Upper lobe of right lung (tissue), 1 donor: Measurements from ENCODE around the gene CHMP4A. TPM values are rescaled to one million over a fixed set of nuclear protein-coding genes. Genes with fewer than 3 reads are reported as not detected.

Source experiments
- ATAC-seq: fragments of 200-7000 bp; cut with Tn5 transposase; one replicate; pipeline ENCODE4 v1.9.1; 2020; ENCODE audit warnings: mild to moderate bottlenecking, moderate library complexity
- DNase-seq: peaks from one replicate; pipeline ENCODE4 v3.0.0-alpha.2; 2020
- H3K27ac ChIP-seq: fragments of 200-600 bp; one replicate; pipeline ENCODE4 v1.8.0; 2022
- H3K27me3 ChIP-seq: fragments of 200-600 bp; one replicate; pipeline ENCODE4 v1.8.0; 2022; ENCODE audit warnings: mild to moderate bottlenecking
- H3K36me3 ChIP-seq: fragments of 200-600 bp; one replicate; pipeline ENCODE4 v1.8.0; 2022
- H3K4me1 ChIP-seq: fragments of 200-600 bp; one replicate; pipeline ENCODE4 v1.8.0; 2022
- H3K4me3 ChIP-seq: fragments of 200-600 bp; one replicate; pipeline ENCODE4 v1.8.0; 2022; ENCODE audit warnings: mild to moderate bottlenecking
- H3K9me3 ChIP-seq: fragments of 200-600 bp; one replicate; pipeline ENCODE4 v1.8.0; 2022
- intact Hi-C: fragments of 100-400 bp; cut with DNase I; formaldehyde crosslinking; loops from one replicate; pipeline ENCODE4 v1.11.0; 2022
- total RNA-seq: library from RNA; stranded (reverse); fragmentation: NEBNext Ultra II Directional; extraction: Animal tissue kit (Norgen Biotek cat#: 25700); gene quantifications from one replicate; pipeline ENCODE4 v1.2.1, GENCODE V29; 2021
- TF ChIP-seq, protein P1 (sequence below): fragments of 200-600 bp; IDR thresholded peaks from one replicate; pipeline ENCODE4 v1.8.0; 2022; ENCODE audit warnings: antibody characterized with exemption
- donor health status: DM: no; HTN: yes; CAD: no; lungs with severe emphysema.

The CHMP4A gene
- total RNA-seq, 1 donor from 2014 or later: 48.0 TPM

- intact Hi-C loops: no loop called here
- H3K4me3 ChIP-seq: peak overlapping the region; percentile 64
- ATAC-seq (peak; percentile 1), DNase-seq (no peak)
- H3K36me3 ChIP-seq: peaks cover 74% of the 10 kb centered on the region
- TF ChIP-seq, protein P1, sequence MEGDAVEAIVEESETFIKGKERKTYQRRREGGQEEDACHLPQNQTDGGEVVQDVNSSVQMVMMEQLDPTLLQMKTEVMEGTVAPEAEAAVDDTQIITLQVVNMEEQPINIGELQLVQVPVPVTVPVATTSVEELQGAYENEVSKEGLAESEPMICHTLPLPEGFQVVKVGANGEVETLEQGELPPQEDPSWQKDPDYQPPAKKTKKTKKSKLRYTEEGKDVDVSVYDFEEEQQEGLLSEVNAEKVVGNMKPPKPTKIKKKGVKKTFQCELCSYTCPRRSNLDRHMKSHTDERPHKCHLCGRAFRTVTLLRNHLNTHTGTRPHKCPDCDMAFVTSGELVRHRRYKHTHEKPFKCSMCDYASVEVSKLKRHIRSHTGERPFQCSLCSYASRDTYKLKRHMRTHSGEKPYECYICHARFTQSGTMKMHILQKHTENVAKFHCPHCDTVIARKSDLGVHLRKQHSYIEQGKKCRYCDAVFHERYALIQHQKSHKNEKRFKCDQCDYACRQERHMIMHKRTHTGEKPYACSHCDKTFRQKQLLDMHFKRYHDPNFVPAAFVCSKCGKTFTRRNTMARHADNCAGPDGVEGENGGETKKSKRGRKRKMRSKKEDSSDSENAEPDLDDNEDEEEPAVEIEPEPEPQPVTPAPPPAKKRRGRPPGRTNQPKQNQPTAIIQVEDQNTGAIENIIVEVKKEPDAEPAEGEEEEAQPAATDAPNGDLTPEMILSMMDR: no peak
- peaks cover 23% of the 10 kb centered on the region for H3K4me1 ChIP-seq
- no peaks in the 10 kb centered on the region for H3K27me3 ChIP-seq
- H3K9me3 ChIP-seq: no peaks in the 10 kb centered on the region
- peak overlapping the region; percentile 88 for H3K27ac ChIP-seq
These were observed 51.2 kb downstream of the CHMP4A start for GRCh38 chr14:24162093-24162492.

DNA sequence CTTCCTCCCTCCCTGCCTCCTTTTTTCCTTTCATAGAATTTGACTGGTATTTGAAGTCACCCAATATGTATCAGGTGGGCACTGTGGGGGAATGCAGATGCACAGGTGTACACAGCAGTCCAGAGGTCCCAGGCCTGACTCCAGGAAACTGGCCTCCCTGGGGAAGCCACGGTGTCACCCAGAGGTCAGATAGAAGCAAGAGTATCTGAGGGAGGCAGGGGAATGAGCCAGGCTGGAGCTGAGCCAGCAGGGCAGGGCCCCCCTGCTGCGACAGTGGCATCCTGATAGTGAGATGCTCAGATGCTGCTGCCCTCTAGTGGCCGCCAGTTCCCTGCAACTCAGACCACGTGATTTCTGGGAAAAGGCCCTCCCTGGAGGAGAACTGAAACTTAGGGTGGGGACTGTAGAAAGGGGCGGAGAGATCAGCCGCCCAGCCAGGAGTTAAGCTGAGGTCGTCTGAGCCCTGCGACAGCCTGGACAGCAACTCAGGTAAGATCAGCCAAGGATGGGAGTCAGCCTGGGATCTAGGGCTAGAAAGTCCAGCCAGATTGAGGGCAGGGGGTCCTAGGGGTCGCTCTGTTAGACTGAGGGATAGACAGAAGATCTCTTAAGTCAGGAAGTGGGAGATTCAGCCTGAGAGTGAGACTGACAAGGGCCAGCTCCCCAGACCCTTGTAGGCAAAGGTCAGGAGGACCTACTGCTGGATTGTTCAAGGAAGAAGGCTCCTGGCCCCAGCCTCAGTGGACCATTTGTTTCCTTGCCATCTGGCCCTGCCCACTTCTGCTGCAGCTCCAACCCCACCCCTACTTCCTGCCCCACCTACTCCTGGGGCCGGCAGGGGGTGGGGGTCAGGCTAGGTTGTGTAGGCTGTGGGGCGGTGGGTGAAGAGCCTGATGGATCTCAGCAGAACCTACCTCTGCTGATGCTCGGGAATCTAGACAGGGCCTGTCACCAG is 52.2 kb downstream of the CHMP4A start, which contains the start of gene IRF9:
TSS of gene IRF9 (plus strand) at position 416 of the 955 bp plus-strand sequence. CDS start 880 bp downstream, outside the sequence.
- peak; percentile 94 for ATAC-seq
- Histone ChIP-seq H3K9me3 (no peaks in the 10 kb centered on the region), H3K4me3 (peak within 1 kb of the TSS; percentile 64), H3K27me3 (no peaks in the 10 kb centered on the region), H3K4me1 (peaks cover 23% of the 10 kb centered on the region), H3K36me3 (peaks cover 74% of the 10 kb centered on the region), H3K27ac (peak within 1 kb of the TSS; percentile 88)
- TF ChIP-seq, protein P1: peak; percentile 94
- intact Hi-C loops: no loop called here
- DNase-seq: peak; percentile 96

GRCh38 chr14:24160499-24160849 is 52.8 kb downstream of the CHMP4A start:
- peaks cover 23% of the 10 kb centered on the region for H3K4me1 ChIP-seq
- intact Hi-C loops: no loop called here
- H3K36me3 ChIP-seq: peaks cover 74% of the 10 kb centered on the region

DNA sequence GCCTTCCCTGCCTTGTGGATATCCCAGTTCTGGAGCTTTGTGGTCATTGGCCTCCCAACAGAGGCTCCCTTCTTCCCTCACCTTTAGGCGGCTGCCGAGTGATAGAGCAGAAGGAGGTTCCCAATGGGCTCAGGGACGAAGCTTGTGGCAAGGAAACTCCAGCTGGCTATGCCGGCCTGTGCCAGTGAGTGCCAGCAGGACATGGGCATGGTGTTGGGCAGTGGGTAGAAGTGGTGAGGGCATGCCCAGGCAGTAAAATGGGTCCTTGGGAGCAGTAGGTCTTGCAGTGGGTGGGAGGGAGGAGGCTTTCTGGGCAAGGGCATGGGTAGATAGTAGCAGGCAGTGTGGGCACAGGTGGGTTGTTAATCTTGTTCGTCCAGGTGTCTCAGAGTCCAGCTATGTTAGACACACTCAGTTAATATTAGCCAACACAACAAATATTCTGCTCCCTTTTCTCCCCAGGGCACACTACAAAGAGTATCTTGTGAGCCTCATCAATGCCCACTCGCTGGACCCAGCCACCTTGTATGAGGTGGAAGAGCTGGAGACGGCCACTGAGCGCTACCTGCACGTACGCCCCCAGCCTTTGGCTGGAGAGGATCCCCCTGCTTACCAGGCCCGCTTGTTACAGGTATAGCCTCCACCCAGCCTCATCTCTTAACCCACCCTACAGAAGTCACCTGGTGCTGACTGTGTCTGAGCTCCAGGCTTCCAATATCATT is 53.4 kb downstream of the CHMP4A start:
- TF ChIP-seq, protein P1: no peak
- peaks cover 74% of the 10 kb centered on the region for H3K36me3 ChIP-seq

More at GRCh38 chr14:24160499-24160849, 52.8 kb downstream of the CHMP4A start:
- peak overlapping the region; percentile 88 for H3K27ac ChIP-seq
- H3K4me3 ChIP-seq: no peak overlapping the region
- ATAC-seq: no peak
- TF ChIP-seq, protein P1: no peak
- DNase-seq: no peak
- no peaks in the 10 kb centered on the region for H3K9me3 ChIP-seq
- no peaks in the 10 kb centered on the region for H3K27me3 ChIP-seq

More for the DNA sequence above, 53.4 kb downstream of the CHMP4A start:
- Histone ChIP-seq H3K4me3 (no peak overlapping the region), H3K9me3 (no peaks in the 10 kb centered on the region), H3K27me3 (no peaks in the 10 kb centered on the region), H3K4me1 (peaks cover 23% of the 10 kb centered on the region), H3K27ac (peak overlapping the region; percentile 88)
- DNase-seq: no peak
- ATAC-seq: no peak
- intact Hi-C loops: no loop called here

Other genes starting within 250 kb of the CHMP4A start
- gene DHRS4L2, start 224.6 kb downstream of the CHMP4A start, total RNA-seq: 16.3 TPM
- 0.96 TPM for gene CARMIL3, start 161.5 kb downstream of the CHMP4A start, total RNA-seq
- not detected for gene CPNE6, start 141.9 kb downstream of the CHMP4A start, total RNA-seq
- 39.9 TPM for gene PCK2, start 119.2 kb downstream of the CHMP4A start, total RNA-seq
- gene DCAF11, start 98.7 kb downstream of the CHMP4A start, total RNA-seq: 57.8 TPM
- 2.8 TPM for gene NRL, start 98.5 kb downstream of the CHMP4A start, total RNA-seq
- gene FITM1, start 82.8 kb downstream of the CHMP4A start, total RNA-seq: 1.1 TPM
- gene PSME1, start 77.3 kb downstream of the CHMP4A start, total RNA-seq: 171 TPM
- gene EMC9, start 71.9 kb downstream of the CHMP4A start, total RNA-seq: 10.5 TPM
- gene PSME2, start 66.9 kb downstream of the CHMP4A start, total RNA-seq: 138 TPM
- gene RNF31, start 66.0 kb downstream of the CHMP4A start, total RNA-seq: 52.3 TPM
- 123 TPM for gene IRF9, start 52.2 kb downstream of the CHMP4A start, total RNA-seq
- gene REC8, start 41.4 kb downstream of the CHMP4A start, total RNA-seq: 18.5 TPM
- 25.1 TPM for gene IPO4, start 24.7 kb downstream of the CHMP4A start, total RNA-seq
- 52.0 TPM for gene TM9SF1, start 18.0 kb downstream of the CHMP4A start, total RNA-seq
- gene TSSK4, start 7.8 kb downstream of the CHMP4A start, total RNA-seq: not detected
- gene MDP1, start 2.6 kb upstream of the CHMP4A start, total RNA-seq: 17.8 TPM
- 142 TPM for gene NEDD8, start 18.9 kb upstream of the CHMP4A start, total RNA-seq
- 73.2 TPM for gene GMPR2, start 19.4 kb upstream of the CHMP4A start, total RNA-seq
- gene TINF2, start 29.1 kb upstream of the CHMP4A start, total RNA-seq: 92.3 TPM
- gene TGM1, start 49.7 kb upstream of the CHMP4A start, total RNA-seq: 12.3 TPM
- 50.3 TPM for gene RABGGTA, start 58.1 kb upstream of the CHMP4A start, total RNA-seq
- 28.0 TPM for gene DHRS1, start 86.3 kb upstream of the CHMP4A start, total RNA-seq
- 21.4 TPM for gene NOP9, start 86.4 kb upstream of the CHMP4A start, total RNA-seq
- gene CIDEB, start 94.5 kb upstream of the CHMP4A start, total RNA-seq: 18.8 TPM
- gene LTB4R2, start 96.7 kb upstream of the CHMP4A start, total RNA-seq: 6.4 TPM
- 9.8 TPM for gene LTB4R, start 98.0 kb upstream of the CHMP4A start, total RNA-seq
- 54.5 TPM for gene ADCY4, start 121.6 kb upstream of the CHMP4A start, total RNA-seq
- 23.4 TPM for gene RIPK3, start 126.5 kb upstream of the CHMP4A start, total RNA-seq
- 42.5 TPM for gene NFATC4, start 154.7 kb upstream of the CHMP4A start, total RNA-seq
- 16.6 TPM for gene NYNRIN, start 185.5 kb upstream of the CHMP4A start, total RNA-seq
- 2.9 TPM for gene CBLN3, start 216.2 kb upstream of the CHMP4A start, total RNA-seq
- 56.2 TPM for gene KHNYN, start 216.5 kb upstream of the CHMP4A start, total RNA-seq
- gene SDR39U1, start 229.3 kb upstream of the CHMP4A start, total RNA-seq: 61.6 TPM